MCF 10A (cell line): Measurements from ENCODE around the gene TCEAL1. TPM values are rescaled to one million over a fixed set of nuclear protein-coding genes. Genes with fewer than 3 reads are reported as not detected.
"Not testable (repeated sequence)": the region's sequence is repeated elsewhere in the genome, so short reads cannot be mapped to it uniquely, and the experiment has no call there.

Experiments
- BruUV-seq: library from RNA; stranded (reverse); fragments of 400-500 nt; replicated peaks from 2 replicates; lab custom pipeline; 2021; lab: Mats Ljungman, UMichigan
- CTCF ChIA-PET: fragments of 300-600 bp; sonication (Branson Sonifier 250); formaldehyde crosslinking; extraction: SDS; loops from one replicate; lab custom pipeline; 2021; ENCODE audit warnings: antibody characterized with exemption, inconsistent platforms; lab: Yijun Ruan, JAX
- POLR2A ChIA-PET: fragments of 300-600, 350-650 bp; sonication (Branson Sonifier 250); formaldehyde crosslinking; extraction: SDS; loops from one replicate; lab custom pipeline; 2020; ENCODE audit warnings: antibody characterized with exemption, inconsistent platforms; lab: Yijun Ruan, JAX
- DNase-seq: peaks from one replicate; pipeline ENCODE4 v3.0.0-alpha.2; 2018; ENCODE audit not compliant: unreplicated experiment
- H3K27ac Mint-ChIP-seq: one replicate; pipeline ENCODE4 v1.8.0; 2022; ENCODE audit warnings: mild to moderate bottlenecking, low read depth, mixed read lengths; ENCODE audit not compliant: unreplicated experiment
- H3K27me3 Mint-ChIP-seq: one replicate; pipeline ENCODE4 v1.8.0; 2022; ENCODE audit warnings: mixed read lengths; ENCODE audit not compliant: insufficient read depth, unreplicated experiment
- H3K36me3 Mint-ChIP-seq: one replicate; pipeline ENCODE4 v1.8.0; 2022; ENCODE audit warnings: mild to moderate bottlenecking, moderate library complexity, mixed read lengths; ENCODE audit not compliant: insufficient read depth, unreplicated experiment
- H3K4me1 Mint-ChIP-seq: one replicate; pipeline ENCODE4 v1.8.0; 2022; ENCODE audit warnings: mixed read lengths; ENCODE audit not compliant: insufficient read depth, unreplicated experiment
- H3K4me3 Mint-ChIP-seq: one replicate; pipeline ENCODE4 v1.8.0; 2022; ENCODE audit warnings: mild to moderate bottlenecking, moderate library complexity, mixed read lengths; ENCODE audit not compliant: unreplicated experiment
- H3K9me3 Mint-ChIP-seq: one replicate; pipeline ENCODE4 v1.8.0; 2022; ENCODE audit warnings: mixed read lengths; ENCODE audit not compliant: unreplicated experiment
- CTCF ChIP-seq: fragments of 200-600 bp; IDR thresholded peaks from one replicate; pipeline ENCODE4 v1.8.0; 2022; ENCODE audit warnings: antibody characterized with exemption, mild to moderate bottlenecking; ENCODE audit not compliant: unreplicated experiment
- intact Hi-C: fragments of 100-400 bp; cut with micrococcal nuclease; formaldehyde crosslinking; loops from 2 replicates; pipeline ENCODE4 v1.14.1; 2022
- total RNA-seq: library from RNA; stranded (reverse); gene quantifications from 2 replicates; pipeline ENCODE4 v1.2.3, GENCODE V29; 2022

Gene TCEAL1
- total RNA-seq, 1 experiment from 2014 or later: 5.7 TPM

GRCh38 chrX:103656617-103657016, 27.8 kb downstream of the TCEAL1 start:
- Mint-ChIP-seq H3K27ac (peak overlapping the region; percentile 69), H3K4me3 (no peak overlapping the region), H3K9me3 (peaks cover 12% of the 10 kb centered on the region), H3K36me3 (no peaks in the 10 kb centered on the region), H3K4me1 (no peaks in the 10 kb centered on the region), H3K27me3 (peaks cover 22% of the 10 kb centered on the region)
- TF ChIP-seq CTCF: no peak
- no TSS peak for BruUV-seq
- DNase-seq: peak; percentile 55
- POLR2A ChIA-PET: interaction anchor here (0.5 to 1.6 kb wide), 5 partner anchors 9 to 29 kb away, joined by 3 to 4 read pairs (median 3); partner anchors contain the start of gene MORF4L2
- intact Hi-C loops: no loop called here
- CTCF ChIA-PET: interaction anchor here (0.7 kb wide), 2 partner anchors 25 to 128 kb away, joined by 3 read pairs; no protein-coding TSS in a partner anchor

GRCh38 chrX:103657066-103657465, 28.3 kb downstream of the TCEAL1 start:
- intact Hi-C loops: not testable (repeated sequence)
- CTCF ChIA-PET: interaction anchor here (0.7 kb wide), 1 partner anchor 129 kb away, joined by 3 read pairs; no protein-coding TSS in a partner anchor

GRCh38 chrX:103658681-103659433, 30.1 kb downstream of the TCEAL1 start:
- Mint-ChIP-seq H3K27ac (no peak overlapping the region), H3K9me3 (peaks cover 12% of the 10 kb centered on the region), H3K4me1 (no peaks in the 10 kb centered on the region), H3K36me3 (no peaks in the 10 kb centered on the region), H3K27me3 (peaks cover 30% of the 10 kb centered on the region), H3K4me3 (no peak overlapping the region)
- intact Hi-C loops: no loop called here
- no TSS peak for BruUV-seq
- no peak for TF ChIP-seq CTCF
- POLR2A ChIA-PET: interaction anchor here (0.6 kb wide), 1 partner anchor 8 kb away, joined by 3 read pairs; no protein-coding TSS in a partner anchor
- DNase-seq: no peak
- CTCF ChIA-PET: no interaction called here

More at GRCh38 chrX:103657066-103657465, 28.3 kb downstream of the TCEAL1 start:
- H3K27me3 Mint-ChIP-seq: peaks cover 22% of the 10 kb centered on the region
- BruUV-seq, H3K36me3 Mint-ChIP-seq, DNase-seq, H3K4me3 Mint-ChIP-seq, H3K4me1 Mint-ChIP-seq: not testable (repeated sequence)
- peak overlapping the region; percentile 69 for H3K27ac Mint-ChIP-seq
- POLR2A ChIA-PET: interaction anchor here (0.8 to 1.6 kb wide), 3 partner anchors 10 to 29 kb away, joined by 3 to 4 read pairs (median 3); partner anchors contain the start of gene MORF4L2
- H3K9me3 Mint-ChIP-seq: peaks cover 12% of the 10 kb centered on the region

DNA sequence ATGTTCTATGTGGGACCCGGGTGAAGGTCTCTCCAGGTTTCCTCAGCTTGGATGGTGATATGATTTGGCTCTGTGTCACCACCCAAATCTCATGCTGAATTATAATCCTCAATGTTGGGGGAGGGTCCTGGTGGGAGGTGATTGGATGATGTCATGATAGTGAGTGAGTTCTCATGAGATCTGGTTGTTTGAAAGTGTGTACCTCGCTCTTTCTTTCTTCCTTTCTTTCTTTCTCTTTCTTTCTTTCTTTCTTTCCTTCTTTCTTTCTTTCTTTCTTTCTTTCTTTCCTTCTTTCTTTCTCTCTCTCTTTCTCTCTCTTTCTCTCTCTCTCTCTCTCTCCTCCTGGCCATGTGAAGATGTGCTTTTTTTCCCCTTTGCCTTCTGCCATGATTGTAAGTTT, 30.7 kb downstream of the TCEAL1 start:
- BruUV-seq, intact Hi-C loops, DNase-seq, H3K27ac Mint-ChIP-seq, H3K36me3 Mint-ChIP-seq, H3K4me1 Mint-ChIP-seq, H3K4me3 Mint-ChIP-seq: not testable (repeated sequence)
- Mint-ChIP-seq H3K27me3 (peaks cover 36% of the 10 kb centered on the region), H3K9me3 (peaks cover 12% of the 10 kb centered on the region)
- ChIA-PET CTCF (interaction anchor here (1.1 kb wide), 1 partner anchor 115 kb away, joined by 3 read pairs; no protein-coding TSS in a partner anchor), POLR2A (interaction anchor here (0.7 kb wide), 1 partner anchor 1906 kb away, joined by 4 read pairs; no protein-coding TSS in a partner anchor)
